Gastrocnemius medialis (tissue), 4 donors: ENCODE data around the gene AVEN. TPM values are rescaled to one million over a fixed set of nuclear protein-coding genes. Genes with fewer than 3 reads are reported as not detected.
A peak's percentile ranks its signal among the peaks of the same experiment; 100 is the strongest.

Source experiments
- ATAC-seq, 2 donors: fragments of 150-250 bp; one replicate each; pipeline ENCODE4 v1.9.1; 2016
- DNase-seq, 2 donors: peaks; one replicate each; pipeline ENCODE4 v3.0.0-alpha.2; 2019
- H3K27ac ChIP-seq, 4 donors: fragments of 200-600 bp; sonication (generic); 1 replicate in 1 of 4; 2 replicates in 3 of 4; pipeline ENCODE4 v1.5.1; 2016 to 2018; ENCODE audit warnings: mild to moderate bottlenecking in 2 of 4, moderate library complexity in 1 of 4
- H3K27me3 ChIP-seq, 3 donors: fragments of 200-600 bp; sonication (generic) in 2 of 3; 1 replicate in 1 of 3; 2 replicates in 2 of 3; pipeline versions ENCODE4 v1.5.1 to v1.6.0; 2016 to 2019; ENCODE audit warnings: mild to moderate bottlenecking in 1 of 3, moderate library complexity in 1 of 3
- H3K36me3 ChIP-seq, 2 donors: fragments of 200-600 bp; sonication (generic) in 1 of 2; one replicate each; pipeline ENCODE4 v1.5.1; 2017 to 2018
- H3K4me1 ChIP-seq, 2 donors: fragments of 200-600 bp; sonication (generic) in 1 of 2; one replicate each; pipeline ENCODE4 v1.5.1; 2016 to 2017; ENCODE audit warnings: mild to moderate bottlenecking in 2 of 2
- H3K4me3 ChIP-seq, 4 donors: fragments of 200-600 bp; sonication (generic) in 3 of 4; 1 replicate in 1 of 4; 2 replicates in 3 of 4; pipeline ENCODE4 v1.5.1; 2016 to 2019; ENCODE audit warnings: mild to moderate bottlenecking in 2 of 4
- H3K9me3 ChIP-seq, 3 donors: fragments of 200-600 bp; sonication (generic) in 2 of 3; 1 replicate in 1 of 3; 2 replicates in 2 of 3; pipeline ENCODE4 v1.5.1; 2016 to 2019
- CTCF ChIP-seq, 5 experiments: fragments of 450-650 bp in 3 of 5; fragments of 200-600 bp in 2 of 5; sonication (generic) in 2 of 5; IDR thresholded peaks in 4 of 5; conservative IDR thresholded peaks in 1 of 5; 1 replicate in 4 of 5; 2 replicates in 1 of 5; pipeline ENCODE4 v1.5.1; 2016 to 2019; ENCODE audit warnings: antibody characterized with exemption in 5 of 5, mild to moderate bottlenecking in 3 of 5, moderate library complexity in 3 of 5
- POLR2A ChIP-seq, 2 donors: fragments of 450-650 bp; IDR thresholded peaks; one replicate each; pipeline ENCODE4 v1.6.1; 2017; ENCODE audit warnings: antibody characterized with exemption in 2 of 2, mild to moderate bottlenecking in 2 of 2, moderate library complexity in 2 of 2
- in situ Hi-C, 4 donors: fragments of 200-750 bp; cut with MboI; loops; one replicate each; pipeline versions ENCODE4 v1.15.0 to v1.8.0; 2017; ENCODE audit warnings: low sequenced_read_pairs in 4 of 4
- intact Hi-C: fragments of 100-400 bp; cut with DNase I; formaldehyde crosslinking; loops from one replicate; pipeline ENCODE4 v1.15.1; 2023; ENCODE audit warnings: low total_unique reads
- total RNA-seq, 4 donors: library from RNA; depleted of rRNA; stranded (reverse); fragments of >200 nt; gene quantifications; one replicate each; pipeline versions ENCODE4 v1.1.0 to v1.2.3, GENCODE V29; 2016

The AVEN gene
- total RNA-seq, 4 donors from 2014 or later, result 17.4 to 36.2 (median 21.5) TPM

GRCh38 chr15:33963831-33964664 is 75.0 kb downstream of the AVEN start:
- intact Hi-C loops (loop anchor here (10.0 kb wide), 1 partner anchor 229 kb away; no protein-coding TSS in a partner anchor), in situ Hi-C loops (no loop called here)
- Histone ChIP-seq H3K9me3 (no peaks in the 10 kb centered on the region), H3K27ac (no peak overlapping the region), H3K27me3 (no peaks in the 10 kb centered on the region), H3K36me3 (no peaks in the 10 kb centered on the region), H3K4me1 (peaks cover 10 to 15% of the 10 kb centered on the region in 2 donors), H3K4me3 (no peak overlapping the region)
- no peak for TF ChIP-seq POLR2A (IDR thresholded peaks at IDR 0.05)
- TF ChIP-seq CTCF (IDR thresholded peaks at IDR 0.05 in 4 of 5, conservative IDR thresholded peaks at IDR 0.05 in 1 of 5), result peak in 3 of 5 experiments; percentile 9 to 54 (median 26)
- DNase-seq (no peak), ATAC-seq (no peak)

GRCh38 chr15:33960549-33960935 is 78.5 kb downstream of the AVEN start:
- Histone ChIP-seq H3K36me3 (no peaks in the 10 kb centered on the region), H3K4me3 (no peak overlapping the region), H3K27ac (no peak overlapping the region), H3K9me3 (no peaks in the 10 kb centered on the region), H3K27me3 (no peaks in the 10 kb centered on the region), H3K4me1 (no peaks in the 10 kb centered on the region)
- intact Hi-C loops, result loop anchor here (10.0 kb wide), 1 partner anchor 226 kb away; no protein-coding TSS in a partner anchor
- in situ Hi-C loops, result no loop called here
- TF ChIP-seq POLR2A (IDR thresholded peaks at IDR 0.05) (no peak), CTCF (IDR thresholded peaks at IDR 0.05 in 4 of 5, conservative IDR thresholded peaks at IDR 0.05 in 1 of 5) (no peak)
- no peak for ATAC-seq
- no peak for DNase-seq

- Histone ChIP-seq H3K9me3 (no peaks in the 10 kb centered on the region), H3K4me3 (no peak overlapping the region), H3K27me3 (no peaks in the 10 kb centered on the region), H3K27ac (no peak overlapping the region), H3K36me3 (no peaks in the 10 kb centered on the region), H3K4me1 (no peaks in the 10 kb centered on the region)
- ATAC-seq (no peak), DNase-seq (no peak)
- in situ Hi-C loops, result no loop called here
- no peak for TF ChIP-seq CTCF (IDR thresholded peaks at IDR 0.05 in 4 of 5, conservative IDR thresholded peaks at IDR 0.05 in 1 of 5)
- no peak for TF ChIP-seq POLR2A (IDR thresholded peaks at IDR 0.05)
- intact Hi-C loops, result loop anchor here (10.0 kb wide), 1 partner anchor 225 kb away; no protein-coding TSS in a partner anchor
Observed at GRCh38 chr15:33959844-33960548, 79.0 kb downstream of the AVEN start.

- in situ Hi-C loops, result no loop called here
- no peaks in the 10 kb centered on the region for H3K36me3 ChIP-seq
- TF ChIP-seq CTCF (IDR thresholded peaks at IDR 0.05 in 4 of 5, conservative IDR thresholded peaks at IDR 0.05 in 1 of 5) (no peak), POLR2A (IDR thresholded peaks at IDR 0.05) (no peak)
Observed at GRCh38 chr15:33956397-33956796, 82.6 kb downstream of the AVEN start.

More at GRCh38 chr15:33956397-33956796, 82.6 kb downstream of the AVEN start:
- intact Hi-C loops, result no loop called here
- H3K27me3 ChIP-seq, result no peaks in the 10 kb centered on the region
- ATAC-seq (no peak), DNase-seq (no peak)
- H3K9me3 ChIP-seq, result no peaks in the 10 kb centered on the region
- no peaks in the 10 kb centered on the region for H3K4me1 ChIP-seq
- no peak overlapping the region for H3K4me3 ChIP-seq
- no peak overlapping the region for H3K27ac ChIP-seq
